H7 (cell line): Measurements from ENCODE around the gene SLC7A10. TPM values are rescaled to one million over a fixed set of nuclear protein-coding genes. Genes with fewer than 3 reads are reported as not detected.

Experiments used
- DNase-seq: peaks from one replicate; pipeline ENCODE4 v3.0.0; 2012
- H3K27me3 ChIP-seq: 2 replicates; pipeline ENCODE4 v1.6.0; 2011; ENCODE audit warnings: mild to moderate bottlenecking, low read length; ENCODE audit not compliant: control insufficient read depth, insufficient read depth
- H3K36me3 ChIP-seq: replicated peaks from 2 replicates; pipeline ENCODE4 v1.5.1; 2011; ENCODE audit warnings: low read length; ENCODE audit not compliant: control insufficient read depth, insufficient read depth
- H3K4me3 ChIP-seq: 2 replicates; pipeline ENCODE4 v1.5.1; 2011; ENCODE audit warnings: low read depth, mild to moderate bottlenecking, control low read depth, low read length, moderate library complexity; ENCODE audit not compliant: insufficient read depth
- total RNA-seq: library from RNA; depleted of rRNA; stranded (reverse); fragments of >200 nt; shearing (Covaris generic); gene quantifications from 2 replicates; pipeline ENCODE4 v1.2.3, GENCODE V29; 2014

The SLC7A10 gene
- total RNA-seq, 1 experiment from 2014 or later = 3.0 TPM

DNA sequence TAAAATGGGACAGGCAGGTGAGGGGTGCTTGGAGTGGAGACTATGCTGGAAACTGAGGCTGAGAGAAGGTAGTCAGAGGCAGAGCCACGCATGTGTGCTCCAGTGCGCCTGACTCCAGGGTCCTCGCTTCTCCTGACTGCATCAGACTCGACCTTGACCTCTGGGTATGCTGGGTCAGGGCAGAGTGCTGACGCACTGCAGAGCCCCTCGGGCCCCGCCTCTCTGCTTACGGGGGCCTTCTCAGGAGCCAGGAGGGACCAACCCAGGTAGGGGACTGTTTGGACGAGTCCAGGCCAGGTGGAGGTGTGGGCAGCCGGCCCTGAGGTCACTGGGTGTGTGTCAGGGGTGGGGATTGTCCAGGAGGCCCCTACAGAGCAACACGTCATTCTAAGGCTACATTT is 22.9 kb upstream of the SLC7A10 start:
- Histone ChIP-seq H3K36me3 (no peaks in the 10 kb centered on the region), H3K4me3 (no peak overlapping the region), H3K27me3 (no peaks in the 10 kb centered on the region)
- peak; percentile 76 for DNase-seq

DNA sequence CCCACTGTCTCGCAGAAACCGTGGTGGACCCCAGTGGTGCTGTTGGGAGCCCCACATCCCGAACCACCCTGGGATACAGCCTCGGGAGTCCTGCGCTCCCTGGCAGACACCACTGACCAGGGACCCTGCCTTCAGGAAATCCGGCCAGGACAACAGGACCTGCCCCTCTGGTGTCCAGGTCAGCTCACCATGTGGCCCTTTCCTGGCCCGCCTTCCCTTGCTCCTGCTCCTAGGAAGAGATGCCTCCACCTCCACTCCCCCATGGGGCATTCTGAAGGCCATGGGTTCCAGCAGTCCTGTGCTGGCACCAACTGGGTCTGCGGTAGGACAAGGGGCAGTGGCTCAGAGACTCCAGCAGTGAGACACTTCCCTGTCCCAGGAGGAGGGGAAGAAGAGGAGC is 22.5 kb upstream of the SLC7A10 start:
- H3K36me3 ChIP-seq = no peaks in the 10 kb centered on the region
- H3K27me3 ChIP-seq = no peaks in the 10 kb centered on the region
- DNase-seq = no peak
- H3K4me3 ChIP-seq = no peak overlapping the region

DNA sequence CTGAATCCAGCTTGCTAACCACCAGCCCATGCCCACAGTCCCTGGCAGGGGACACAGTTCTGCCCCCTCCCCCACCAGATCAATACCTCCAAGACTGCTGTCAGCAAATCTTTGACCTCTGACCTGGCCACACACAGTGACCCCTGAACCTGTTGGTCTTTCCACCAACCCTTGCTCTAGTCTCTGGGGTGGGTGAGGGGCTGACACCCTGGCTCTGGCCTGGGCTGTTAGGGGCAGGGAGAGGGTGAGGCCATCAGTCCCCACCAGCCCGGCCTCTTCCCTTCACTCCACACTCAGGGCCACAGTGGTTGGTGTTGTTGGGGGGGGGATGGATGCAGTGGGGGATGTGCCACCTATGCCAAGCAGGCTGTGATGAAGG is 21.8 kb upstream of the SLC7A10 start:
- Histone ChIP-seq H3K4me3 (no peak overlapping the region), H3K36me3 (no peaks in the 10 kb centered on the region), H3K27me3 (no peaks in the 10 kb centered on the region)
- peak; percentile 42 for DNase-seq

DNA sequence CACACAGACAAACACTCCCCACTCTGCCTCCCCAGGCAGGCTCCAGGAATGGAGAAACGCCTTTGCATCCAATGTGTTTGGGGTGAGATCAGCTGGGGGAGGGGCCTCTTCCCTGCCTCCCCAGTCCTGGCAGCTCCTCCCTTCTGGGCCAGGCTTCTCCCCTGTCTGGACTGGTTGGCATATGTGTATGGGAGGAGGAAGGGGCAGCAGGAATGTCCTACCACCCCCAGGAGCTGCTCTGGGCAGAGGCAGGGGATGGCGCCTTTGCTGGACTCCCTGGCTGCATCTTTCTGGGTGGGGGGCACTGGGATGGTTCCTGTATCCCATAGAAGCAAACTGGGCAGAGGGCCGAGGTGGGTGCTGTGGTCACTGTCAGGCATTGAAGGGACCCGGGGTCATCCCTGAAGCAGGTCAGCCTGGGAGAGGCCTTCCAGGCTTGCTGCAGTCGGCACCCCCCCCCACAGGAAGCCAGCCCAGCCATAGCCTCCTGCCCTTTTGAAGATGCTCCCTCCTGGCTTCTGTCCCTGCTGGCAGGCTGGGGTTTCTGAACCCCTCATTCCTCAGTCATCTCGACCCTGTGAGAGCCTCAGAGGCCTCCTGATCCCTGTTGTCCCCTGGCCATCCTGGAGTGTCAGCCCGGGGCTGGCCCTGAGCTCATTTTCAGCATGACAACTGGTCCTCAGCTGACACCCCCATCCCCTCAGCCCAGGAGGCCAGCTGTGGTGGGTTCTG is 21.2 kb upstream of the SLC7A10 start:
- H3K27me3 ChIP-seq = no peaks in the 10 kb centered on the region
- no peaks in the 10 kb centered on the region for H3K36me3 ChIP-seq
- H3K4me3 ChIP-seq = no peak overlapping the region
- peak; percentile 51 for DNase-seq

DNA sequence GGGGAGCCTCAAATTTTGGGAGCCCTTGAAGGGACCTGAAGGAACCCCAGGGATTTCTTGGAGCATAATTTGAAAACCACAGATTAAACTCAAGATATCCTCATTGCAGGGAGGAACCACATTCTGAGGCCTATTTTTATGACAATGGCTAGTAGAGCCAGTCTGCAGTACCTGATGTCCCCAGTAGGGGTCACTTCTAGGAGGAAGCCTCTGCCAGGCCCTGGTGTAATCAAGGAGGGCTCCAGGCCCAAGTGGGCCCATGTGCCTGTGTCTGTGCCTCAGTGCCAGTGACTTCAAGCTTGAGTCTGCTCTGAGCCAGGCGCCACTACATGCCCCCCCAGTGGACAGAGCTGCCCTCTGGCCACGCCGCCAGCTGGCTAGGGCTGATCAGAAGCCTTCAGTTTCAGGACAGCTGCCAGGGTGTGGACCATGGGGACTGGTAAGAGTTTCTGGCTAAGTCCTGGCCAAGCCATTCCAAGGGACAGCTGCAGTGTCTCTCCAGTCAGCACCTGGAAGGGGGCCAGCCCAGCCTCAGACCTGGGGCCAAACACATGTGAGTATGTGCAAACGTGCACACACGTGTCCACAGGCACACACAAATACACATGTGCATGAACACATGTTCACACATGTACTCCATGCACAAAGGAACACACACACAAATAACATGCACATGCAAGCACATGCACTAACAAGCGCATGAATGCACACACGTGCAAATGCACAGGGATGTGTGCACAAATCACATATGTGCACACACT is 20.5 kb upstream of the SLC7A10 start:
- H3K4me3 ChIP-seq = no peak overlapping the region
- H3K36me3 ChIP-seq = no peaks in the 10 kb centered on the region
- H3K27me3 ChIP-seq = no peaks in the 10 kb centered on the region
- DNase-seq = peak; percentile 65

DNA sequence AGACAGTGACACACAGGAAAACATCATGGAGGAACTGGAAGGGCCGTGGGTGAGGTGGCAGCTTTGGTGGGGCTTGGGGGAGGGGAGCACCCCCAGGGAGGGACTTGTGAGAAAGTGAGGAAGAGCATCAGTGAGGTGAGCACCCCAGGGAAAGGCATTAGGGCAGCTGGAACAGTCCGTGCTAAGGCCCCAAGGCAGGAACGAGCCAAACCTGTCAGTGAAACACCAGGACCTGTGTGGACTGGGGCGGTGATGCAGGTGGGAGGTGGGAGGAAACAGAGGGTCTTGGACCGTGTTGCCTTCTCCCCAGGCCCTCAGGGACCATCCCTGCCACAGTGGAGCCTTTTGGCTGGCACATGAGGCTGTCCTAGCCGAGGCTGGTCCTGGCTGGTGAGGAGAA is 17.3 kb upstream of the SLC7A10 start:
- Histone ChIP-seq H3K36me3 (no peaks in the 10 kb centered on the region), H3K27me3 (no peaks in the 10 kb centered on the region), H3K4me3 (no peak overlapping the region)
- DNase-seq = no peak

DNA sequence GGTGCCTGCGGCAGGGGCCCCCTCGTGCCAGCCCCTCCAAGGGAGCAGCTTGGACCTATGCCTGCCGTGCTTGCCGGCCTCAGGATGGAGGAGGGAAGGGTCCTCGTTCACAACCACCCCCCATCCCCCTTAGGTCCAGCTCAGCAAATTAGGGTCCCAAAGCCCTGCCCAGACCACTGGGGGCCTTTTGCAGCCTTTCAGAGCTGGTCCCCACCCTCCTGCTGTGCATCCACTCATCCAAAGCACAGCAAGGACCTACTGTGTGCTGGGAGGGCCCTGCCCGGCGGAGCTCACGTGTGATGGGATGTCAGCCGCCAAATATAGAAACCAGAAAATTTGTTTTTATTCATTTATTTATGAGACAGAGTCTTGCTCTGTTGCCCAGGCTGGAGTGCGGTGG is 16.5 kb upstream of the SLC7A10 start:
- Histone ChIP-seq H3K4me3 (no peak overlapping the region), H3K36me3 (no peaks in the 10 kb centered on the region), H3K27me3 (no peaks in the 10 kb centered on the region)
- DNase-seq = no peak

DNA sequence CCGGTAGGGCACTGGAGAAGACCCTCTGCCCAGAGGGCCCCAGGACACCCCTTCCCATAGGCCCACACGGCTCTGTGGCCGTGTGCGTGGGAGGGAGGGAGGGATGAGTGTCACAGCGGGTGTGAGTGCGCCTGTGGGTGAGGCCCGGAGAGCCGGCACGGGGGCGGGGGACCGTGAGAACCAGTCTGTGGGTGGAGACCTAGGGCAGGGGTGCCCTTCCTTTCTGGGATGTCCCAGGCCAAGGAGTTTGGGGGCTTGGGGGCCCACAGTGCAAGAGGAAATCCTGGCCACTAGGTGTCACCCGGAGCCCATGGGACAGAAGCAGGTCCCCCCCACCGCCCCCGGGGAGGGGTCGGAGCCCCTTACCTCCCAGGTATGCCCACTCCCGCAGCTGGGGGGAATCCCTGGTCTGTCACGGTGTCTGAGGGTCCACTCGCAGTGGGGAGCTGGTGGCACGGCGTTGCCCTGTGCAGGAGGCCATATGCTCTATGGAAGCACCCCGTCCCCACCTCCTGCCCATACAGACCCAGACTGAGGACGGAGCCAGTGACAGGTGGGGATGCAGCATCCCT is 16.0 kb upstream of the SLC7A10 start:
- Histone ChIP-seq H3K36me3 (no peaks in the 10 kb centered on the region), H3K27me3 (no peaks in the 10 kb centered on the region), H3K4me3 (no peak overlapping the region)
- DNase-seq = peak; percentile 88

DNA sequence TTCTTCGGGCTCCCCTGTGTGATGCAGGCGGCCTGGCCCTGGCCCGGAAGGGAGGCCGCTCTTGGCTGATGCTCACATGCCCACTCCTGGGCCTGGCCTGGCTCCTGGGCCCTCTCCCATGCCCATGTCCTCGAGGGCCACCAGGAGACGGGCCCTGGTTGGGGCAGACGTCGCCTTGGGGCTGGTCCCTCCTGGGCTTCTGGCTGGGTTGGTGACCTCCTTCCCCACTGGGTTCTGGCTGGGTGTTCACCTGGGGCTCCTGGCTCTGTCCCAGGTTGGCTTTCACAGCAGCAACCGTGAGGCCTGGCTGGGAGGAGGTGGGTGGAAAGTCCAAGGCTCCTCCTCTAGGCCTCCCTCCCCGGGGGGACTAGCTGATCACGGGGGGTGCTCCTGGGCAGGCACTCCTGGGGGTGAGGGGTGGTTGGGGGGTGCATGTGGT is 15.5 kb upstream of the SLC7A10 start:
- no peak for DNase-seq
- no peak overlapping the region for H3K4me3 ChIP-seq
- no peaks in the 10 kb centered on the region for H3K27me3 ChIP-seq
- no peaks in the 10 kb centered on the region for H3K36me3 ChIP-seq

DNA sequence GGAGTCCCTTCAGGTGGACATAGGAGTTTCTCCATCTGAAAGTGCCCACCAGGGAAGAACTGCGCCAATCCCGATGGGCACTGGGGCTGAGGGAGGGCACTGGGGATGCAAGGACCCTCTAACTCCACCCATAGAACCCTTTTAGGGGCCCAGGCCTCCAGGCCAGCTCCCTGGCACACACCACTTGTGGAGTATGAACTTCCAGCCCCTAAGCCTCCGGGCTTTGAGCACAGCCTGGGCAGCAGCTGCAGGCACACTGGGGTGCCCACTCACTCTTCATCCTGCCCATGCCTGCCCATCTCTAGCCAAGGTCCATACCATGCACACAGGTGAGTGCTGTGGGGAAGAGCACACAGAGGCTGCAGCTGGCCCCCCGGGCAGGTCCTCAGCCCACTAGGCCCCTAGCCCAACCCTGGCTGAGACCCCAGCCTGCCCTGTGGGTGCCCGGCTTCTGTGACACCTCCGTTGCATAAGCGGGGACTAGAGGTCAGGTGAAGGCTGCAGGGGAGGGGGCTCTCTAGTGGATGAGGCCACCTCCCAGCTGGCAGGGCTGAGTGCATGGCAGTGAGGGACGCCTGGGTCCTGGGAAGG is 14.6 kb upstream of the SLC7A10 start:
- H3K36me3 ChIP-seq = no peaks in the 10 kb centered on the region
- no peak overlapping the region for H3K4me3 ChIP-seq
- no peaks in the 10 kb centered on the region for H3K27me3 ChIP-seq
- DNase-seq = no peak

DNA sequence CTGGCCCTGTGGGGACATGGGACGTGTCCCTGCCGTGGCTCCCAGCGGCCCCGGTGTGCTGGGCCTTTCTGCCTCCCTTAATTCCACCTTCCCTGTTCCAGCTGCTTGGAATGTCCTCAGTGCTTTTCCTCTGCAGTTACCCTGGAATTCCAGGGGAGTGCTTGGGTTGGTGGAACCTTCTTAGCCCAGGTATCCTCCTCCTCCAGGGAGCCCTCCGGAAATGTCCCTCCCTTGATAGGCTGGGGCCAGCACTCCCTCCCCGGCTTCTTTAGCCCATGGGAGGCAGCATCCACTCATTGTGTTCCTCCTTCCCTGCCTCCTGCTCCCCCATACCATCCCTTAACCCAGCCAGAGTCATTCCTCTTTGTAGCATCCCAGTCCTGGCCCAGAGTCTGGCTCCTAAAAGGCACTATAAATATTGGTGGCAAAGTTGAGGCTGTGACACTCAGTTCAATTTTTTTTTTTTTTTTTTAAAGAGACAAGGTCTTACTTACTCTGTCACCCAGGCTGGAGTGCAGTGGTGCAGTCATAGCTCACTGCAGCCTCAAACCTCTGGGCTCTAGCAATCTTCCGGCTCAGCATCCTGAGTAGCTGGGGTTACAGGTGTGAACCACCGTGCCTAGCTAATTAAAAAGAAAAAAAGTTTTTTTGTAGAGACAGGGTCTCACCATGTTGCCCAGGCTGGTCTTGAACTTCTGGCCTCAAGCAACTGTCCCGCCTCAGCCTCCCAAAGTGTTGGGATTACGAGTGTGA is 13.7 kb upstream of the SLC7A10 start:
- no peaks in the 10 kb centered on the region for H3K36me3 ChIP-seq
- H3K27me3 ChIP-seq = no peaks in the 10 kb centered on the region
- H3K4me3 ChIP-seq = no peak overlapping the region
- no peak for DNase-seq

DNA sequence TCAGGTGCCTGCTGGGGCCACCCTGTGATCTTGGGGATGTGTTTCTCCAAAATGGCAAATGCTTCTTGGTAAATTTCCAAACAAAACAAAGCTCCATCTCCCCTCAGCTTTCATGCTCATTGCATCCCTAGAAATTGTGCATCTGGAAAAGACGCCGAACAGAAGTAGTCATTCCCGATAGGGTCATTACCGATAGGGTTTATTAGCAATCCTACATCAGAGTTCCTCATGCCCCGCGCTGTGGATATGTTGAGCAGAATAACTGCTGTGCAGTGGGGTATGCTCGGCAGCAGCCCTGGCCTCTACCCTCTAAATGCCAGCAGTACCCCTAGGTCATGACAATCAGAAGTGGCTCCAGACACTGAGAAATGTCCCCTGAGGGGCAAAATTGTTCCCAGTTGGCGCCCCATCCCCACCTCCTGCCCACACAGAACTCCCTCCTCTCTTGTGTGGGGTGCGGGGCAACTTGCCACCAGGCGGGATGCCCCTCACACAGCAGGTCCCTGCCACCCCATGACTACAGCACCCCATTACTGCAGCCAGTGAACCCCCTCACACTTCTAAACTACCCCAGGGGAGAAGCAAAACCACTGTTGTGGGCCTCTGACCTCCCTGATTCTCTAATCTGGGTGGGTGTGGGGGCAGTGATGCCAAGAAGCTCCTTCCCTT is 13.0 kb upstream of the SLC7A10 start:
- no peak for DNase-seq
- H3K4me3 ChIP-seq = no peak overlapping the region
- no peaks in the 10 kb centered on the region for H3K36me3 ChIP-seq
- H3K27me3 ChIP-seq = no peaks in the 10 kb centered on the region

DNA sequence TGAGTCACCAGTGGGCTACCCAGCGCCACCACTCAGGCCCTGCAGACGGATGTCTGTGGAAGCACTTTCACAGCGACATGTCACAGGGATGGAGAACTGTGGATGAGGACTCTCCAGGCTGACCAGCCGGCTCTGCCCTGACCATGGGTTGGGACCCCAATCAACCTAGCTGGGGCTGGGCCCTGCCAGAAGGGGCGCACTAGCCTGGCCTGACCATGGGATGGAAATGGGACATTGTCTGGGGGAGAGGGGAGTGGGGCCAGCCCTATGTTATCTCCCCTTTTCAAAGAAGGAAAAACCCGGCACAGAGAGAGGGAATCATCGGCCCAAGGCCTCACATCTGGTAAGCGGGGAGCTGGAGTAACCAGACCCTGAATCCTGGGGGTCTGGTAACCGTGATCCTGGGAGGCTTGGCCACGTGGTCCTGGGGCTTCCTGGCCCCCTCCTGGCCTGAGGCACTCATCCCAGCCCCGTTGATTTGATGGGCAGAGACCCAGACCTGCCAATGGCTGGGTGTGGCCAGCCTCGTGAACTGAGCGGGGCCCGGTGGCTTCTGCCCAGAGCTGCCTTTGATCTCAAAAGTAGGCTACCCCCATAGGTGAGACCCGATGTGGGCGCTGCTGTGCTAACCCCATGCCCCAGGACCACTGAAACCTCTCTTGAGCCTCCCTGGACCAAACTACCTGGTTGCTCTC is 11.2 kb upstream of the SLC7A10 start:
- Histone ChIP-seq H3K36me3 (no peaks in the 10 kb centered on the region), H3K4me3 (no peak overlapping the region), H3K27me3 (no peaks in the 10 kb centered on the region)
- peak; percentile 56 for DNase-seq
